Ovary (tissue), 9 donors: ENCODE results near the gene KRTAP5-1. TPM values are rescaled to one million over a fixed set of nuclear protein-coding genes. Genes with fewer than 3 reads are reported as not detected.
A peak's percentile ranks its signal among the peaks of the same experiment; 100 is the strongest.

Experiments used
- DNase-seq, 5 donors: peaks; one replicate each; pipeline ENCODE4 v3.0.0-alpha.2; 2019 to 2020
- H3K27ac ChIP-seq, 2 donors: fragments of 200-600 bp; one replicate each; pipeline versions ENCODE4 v1.5.1 to v1.8.0; 2019 to 2022
- H3K27me3 ChIP-seq: fragments of 200-600 bp; one replicate; pipeline ENCODE4 v1.8.0; 2022
- H3K36me3 ChIP-seq: fragments of 200-600 bp; sonication (generic); one replicate; pipeline ENCODE4 v1.5.1; 2019
- H3K4me1 ChIP-seq: one replicate; pipeline ENCODE4 v1.8.1; 2013; ENCODE audit warnings: mild to moderate bottlenecking, moderate library complexity; ENCODE audit not compliant: insufficient read depth
- H3K4me3 ChIP-seq: fragments of 200-600 bp; sonication (generic); one replicate; pipeline ENCODE4 v1.5.1; 2017
- H3K9me3 ChIP-seq, 2 donors: fragments of 200-600 bp in 1 of 2; sonication (generic) in 1 of 2; one replicate each; pipeline versions ENCODE4 v1.5.1 to v1.8.1; 2013 to 2019; ENCODE audit warnings: mild to moderate bottlenecking in 1 of 2, moderate library complexity in 1 of 2
- CTCF ChIP-seq, 3 donors: fragments of 450-650 bp in 2 of 3; fragments of 200-600 bp in 1 of 3; IDR thresholded peaks; one replicate each; pipeline versions ENCODE4 v1.5.1 to v1.8.0; 2016 to 2022; ENCODE audit warnings: antibody characterized with exemption in 3 of 3, mild to moderate bottlenecking in 1 of 3
- EP300 ChIP-seq: sonication (generic); formaldehyde crosslinking; IDR thresholded peaks from one replicate; pipeline ENCODE4 v1.6.1; 2017; ENCODE audit warnings: antibody characterized with exemption
- POLR2A ChIP-seq: fragments of 450-650 bp; IDR thresholded peaks from one replicate; pipeline ENCODE4 v1.6.1; 2017; ENCODE audit warnings: antibody characterized with exemption, mild to moderate bottlenecking, moderate library complexity
- WGBS, 3 donors: extraction: QIAGEN DNeasy Blood & Tissue Kit in 1 of 3; methylation state at CpG; one replicate each; pipeline versions ENCODE4 v1.1.5 to v1.1.7; 2013 to 2017; 5-methylcytosine and 5-hydroxymethylcytosine counted together
- intact Hi-C, 4 donors: fragments of 100-400 bp; cut with DNase I; formaldehyde crosslinking; loops; one replicate each; pipeline versions ENCODE4 v1.11.0 to v1.15.1; 2022 to 2023
- polyA plus RNA-seq, 2 donors: library from polyadenylated mRNA; stranded (reverse); fragments of 200-250 nt in 1 of 2; fragments of 350-450 nt in 1 of 2; fragmentation: Illumina TruSeq in 1 of 2; extraction: RNeasy Lipid Tissue Mini Kit (QIAGEN cat#74804) in 1 of 2; gene quantifications; one replicate each; pipeline ENCODE4 v1.2.3, GENCODE V29; 2013 to 2014
- total RNA-seq, 7 donors: library from RNA; depleted of rRNA in 2 of 7; stranded (reverse); fragments of >200 nt in 2 of 7; fragmentation: NEBNext Ultra II Directional in 3 of 7; extraction: Animal tissue kit (Norgen Biotek cat#: 25700) in 3 of 7; gene quantifications; one replicate each; pipeline versions ENCODE4 v1.1.0 to v1.2.4, GENCODE V29; 2016 to 2023
- donor health status: DM: no; HTN: no; CAD: no; lungs with moderate emphysema.
- donor health status: DM: no; HTN: no; CAD: no.
- donor health status: Bipolar disorder and iron deficiency.
- donor health status: DM: yes; HTN: yes; CAD: no.
- donor health status: DM: no; HTN: no; CAD: no.
- donor health status: DM: yes; HTN: yes; CAD: no.

KRTAP5-1 gene
- total and polyA plus RNA-seq, 9 donors: not detected

DNA sequence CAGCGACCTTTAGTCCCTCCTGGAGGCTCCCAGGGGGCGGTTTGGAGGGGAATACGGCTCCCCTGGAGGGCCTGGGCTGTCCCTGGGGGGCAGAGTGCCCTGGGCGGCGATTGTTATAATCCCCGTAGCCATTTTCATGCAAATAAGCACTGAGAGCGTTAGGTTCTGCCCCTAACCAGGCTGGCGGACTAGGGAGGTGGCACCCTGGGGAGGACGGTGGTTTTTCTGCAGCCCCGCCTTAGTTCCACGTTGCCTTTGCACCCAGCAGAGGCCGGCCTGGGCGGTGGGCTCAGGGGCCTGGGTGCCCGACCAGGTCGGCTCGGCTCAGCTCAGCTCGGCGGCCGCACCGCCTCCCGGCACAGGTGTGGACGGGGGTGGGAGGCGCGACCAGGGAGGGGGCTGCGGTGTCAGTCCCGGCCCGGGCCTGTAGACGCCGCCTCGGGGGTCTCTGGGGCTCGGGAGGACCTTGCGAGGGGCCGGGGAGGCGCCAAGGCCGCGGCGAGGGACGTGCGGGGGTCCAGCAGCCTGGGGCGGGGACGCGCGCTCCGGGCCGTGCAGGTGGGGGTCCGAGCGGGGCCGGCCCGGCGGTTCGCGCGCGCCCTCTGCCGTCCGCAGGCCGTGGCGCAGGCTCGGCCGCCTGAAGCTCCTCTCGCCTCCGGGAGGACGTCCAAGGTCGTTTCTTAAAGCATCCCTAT is 10.7 kb downstream of the KRTAP5-1 start:
- H3K27ac ChIP-seq: no peak overlapping the region
- intact Hi-C loops: loop anchor here (1.0 to 10.0 kb wide), 4 partner anchors 114 to 372 kb away; no protein-coding TSS in a partner anchor
- peak; percentile 41 to 75 (median 63) for DNase-seq
- H3K4me1 ChIP-seq: no peaks in the 10 kb centered on the region
- no peaks in the 10 kb centered on the region for H3K36me3 ChIP-seq
- peaks cover 0 to 4% of the 10 kb centered on the region in 2 donors for H3K9me3 ChIP-seq
- 1% methylated on average over 29 to 64 of the region's 64 CpGs for WGBS, 3 donors
- TF ChIP-seq CTCF (IDR thresholded peaks at IDR 0.05) (peak in 2 of 3 donors; percentile 84 to 86), EP300 (no peak), POLR2A (no peak)
- H3K27me3 ChIP-seq: no peaks in the 10 kb centered on the region
- H3K4me3 ChIP-seq: peak overlapping the region; percentile 43

- no peaks in the 10 kb centered on the region for H3K4me1 ChIP-seq
- peak overlapping the region; percentile 43 for H3K4me3 ChIP-seq
- intact Hi-C loops: loop anchor here (1.0 to 10.0 kb wide), 5 partner anchors 15 to 372 kb away; no protein-coding TSS in a partner anchor
- H3K27me3 ChIP-seq: no peaks in the 10 kb centered on the region
- DNase-seq: no peak
- WGBS, 3 donors: 6 to 19% (median 9%) methylated on average over 7 of the region's 7 CpGs
- no peaks in the 10 kb centered on the region for H3K36me3 ChIP-seq
- H3K9me3 ChIP-seq: peaks cover 0 to 4% of the 10 kb centered on the region in 2 donors
- no peak overlapping the region for H3K27ac ChIP-seq
- TF ChIP-seq EP300: no peak
- no peak for TF ChIP-seq CTCF (IDR thresholded peaks at IDR 0.05)
- TF ChIP-seq POLR2A: no peak
Measured at GRCh38 chr11:1573903-1574237, 11.2 kb downstream of the KRTAP5-1 start.

- no peak overlapping the region for H3K27ac ChIP-seq
- no peaks in the 10 kb centered on the region for H3K27me3 ChIP-seq
- WGBS, 3 donors: 2 to 7% (median 4%) methylated on average over 25 to 37 of the region's 37 CpGs
- peak overlapping the region; percentile 54 for H3K4me3 ChIP-seq
- TF ChIP-seq CTCF (IDR thresholded peaks at IDR 0.05): no peak
- TF ChIP-seq EP300: no peak
- no peaks in the 10 kb centered on the region for H3K36me3 ChIP-seq
- no peak for DNase-seq
- intact Hi-C loops: loop anchor here in 3 of 4 donors (2.0 to 10.0 kb wide), 3 partner anchors 14 to 371 kb away; no protein-coding TSS in a partner anchor
- peaks cover 0 to 2% of the 10 kb centered on the region in 2 donors for H3K9me3 ChIP-seq
- no peaks in the 10 kb centered on the region for H3K4me1 ChIP-seq
Measured at GRCh38 chr11:1573077-1573902, 11.8 kb downstream of the KRTAP5-1 start.

DNA sequence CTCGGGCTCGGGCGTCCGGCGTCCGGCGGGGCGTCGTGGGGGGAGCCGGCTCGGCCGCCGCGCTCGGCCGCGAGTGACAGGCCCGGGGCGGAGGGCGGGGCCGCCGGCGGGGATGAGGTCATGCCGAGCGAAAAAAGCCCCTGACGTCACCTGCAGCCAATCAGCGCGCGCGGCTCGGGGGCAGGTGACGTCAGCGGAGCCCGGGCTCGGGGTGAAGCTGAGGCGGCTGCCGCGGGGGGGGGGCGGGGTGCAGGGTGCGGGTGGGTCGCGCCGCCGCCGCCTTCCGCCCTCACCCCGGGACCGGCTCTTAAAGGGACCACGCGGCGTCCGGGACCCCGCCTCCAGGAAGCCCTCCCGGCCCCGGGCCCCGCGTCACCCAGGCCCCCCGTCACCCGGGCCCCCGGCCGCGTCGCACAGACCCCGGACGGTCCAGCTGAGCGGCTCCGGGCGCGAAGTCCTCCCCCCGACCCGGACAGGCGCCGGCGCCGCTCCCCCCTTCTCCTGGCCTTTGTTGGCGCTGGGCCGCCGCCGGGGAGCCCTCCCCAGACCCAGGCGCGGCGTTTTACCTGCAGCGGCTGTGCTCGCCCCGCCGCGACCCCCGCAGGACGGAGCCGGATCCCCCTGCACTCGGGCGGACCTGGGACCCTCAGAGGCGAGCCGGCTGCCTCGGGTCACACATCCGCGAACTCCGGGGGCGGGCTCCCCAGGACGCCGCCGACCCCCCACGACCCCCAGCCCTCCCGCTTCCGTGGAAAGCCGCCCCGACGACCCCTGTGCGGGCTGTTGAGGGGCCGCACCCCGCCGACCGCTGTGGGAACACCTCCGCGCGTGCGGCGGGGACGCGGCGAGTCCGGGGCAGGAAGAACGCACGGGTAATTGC is 12.6 kb downstream of the KRTAP5-1 start, which contains the start of gene DUSP8:
Gene DUSP8, minus strand, starts transcription at position 75 of the 880 bp plus-strand sequence. CDS start 6,445 bp downstream, outside the sequence.
- Histone ChIP-seq H3K27ac (peak within 1 kb of the TSS in 1 of 2 donors; percentile 52), H3K9me3 (no peaks in the 10 kb centered on the region), H3K27me3 (no peaks in the 10 kb centered on the region), H3K36me3 (no peaks in the 10 kb centered on the region), H3K4me1 (no peaks in the 10 kb centered on the region), H3K4me3 (peak within 1 kb of the TSS; percentile 54)
- DNase-seq: peak; percentile 56 to 84 (median 83)
- no peak for TF ChIP-seq POLR2A
- TF ChIP-seq CTCF (IDR thresholded peaks at IDR 0.05): no peak
- no peak for TF ChIP-seq EP300
- intact Hi-C loops: loop anchor here in 3 of 4 donors (1.0 to 10.0 kb wide), 4 partner anchors 14 to 370 kb away; no protein-coding TSS in a partner anchor
- 0 to 1% (median 0%) methylated on average over 40 to 124 of the region's 124 CpGs for WGBS, 3 donors
